Adrenal gland (tissue), 19 donors: ENCODE data around the gene IL34. TPM values are rescaled to one million over a fixed set of nuclear protein-coding genes. Genes with fewer than 3 reads are reported as not detected.

Source experiments
- DNase-seq, 7 donors: peaks; one replicate each; pipeline ENCODE4 v3.0.0-alpha.2; 2019 to 2020
- H3K27ac ChIP-seq, 5 donors: fragments of 200-600 bp; sonication (generic) in 4 of 5; 1 replicate in 3 of 5; 2 replicates in 2 of 5; pipeline versions ENCODE4 v1.5.1 to v1.8.0; 2016 to 2020; ENCODE audit warnings: mild to moderate bottlenecking in 1 of 5
- H3K27me3 ChIP-seq: fragments of 200-600 bp; 2 replicates; pipeline ENCODE4 v1.8.0; 2021
- H3K36me3 ChIP-seq, 2 donors: fragments of 200-600 bp; replicated peaks in 1 of 2; 1 replicate in 1 of 2; 2 replicates in 1 of 2; pipeline versions ENCODE4 v1.5.1 to v1.8.0; 2018 to 2022
- H3K4me1 ChIP-seq, 2 donors: fragments of 200-600 bp; replicated peaks in 1 of 2; 1 replicate in 1 of 2; 2 replicates in 1 of 2; pipeline versions ENCODE4 v1.5.1 to v1.8.0; 2018 to 2021
- H3K4me3 ChIP-seq, 4 donors: fragments of 200-600 bp; sonication (generic) in 3 of 4; one replicate each; pipeline ENCODE4 v1.5.1; 2016 to 2018
- H3K9me3 ChIP-seq, 3 donors: fragments of 200-600 bp; sonication (generic) in 1 of 3; replicated peaks in 1 of 3; 1 replicate in 2 of 3; 2 replicates in 1 of 3; pipeline versions ENCODE4 v1.5.1 to v1.8.0; 2016 to 2021
- CTCF ChIP-seq, 6 experiments: fragments of 450-650 bp in 4 of 6; fragments of 200-600 bp in 2 of 6; sonication (generic) in 1 of 6; IDR thresholded peaks; 1 replicate in 5 of 6; 2 replicates in 1 of 6; pipeline versions ENCODE4 v1.5.1 to v1.8.0; 2016 to 2021; ENCODE audit warnings: antibody characterized with exemption in 6 of 6, mild to moderate bottlenecking in 2 of 6, moderate library complexity in 1 of 6
- POLR2A ChIP-seq, 2 donors: fragments of 450-650 bp; IDR thresholded peaks; one replicate each; pipeline ENCODE4 v1.6.1; 2017; ENCODE audit warnings: antibody characterized with exemption in 2 of 2, mild to moderate bottlenecking in 2 of 2, moderate library complexity in 1 of 2
- WGBS, 4 donors: extraction: QIAGEN DNeasy Blood & Tissue Kit in 2 of 4; methylation state at CpG; one replicate each; pipeline versions ENCODE4 v1.1.5 to v1.1.7; 2013 to 2017; 5-methylcytosine and 5-hydroxymethylcytosine counted together
- intact Hi-C, 2 donors: fragments of 100-400 bp; cut with DNase I; formaldehyde crosslinking; loops; one replicate each; pipeline versions ENCODE4 v1.14.1 to v1.15.0; 2022 to 2023
- long read RNA-seq, 10 donors: library from polyadenylated mRNA in 3 of 10; unstranded in 2 of 10; stranded (forward) in 1 of 10; transcript quantifications; one replicate each; pipeline ENCODE4 v2.0.0 and lab custom pipeline, GENCODE V29; 2021 to 2026
- polyA plus RNA-seq, 3 donors: library from polyadenylated mRNA; stranded (reverse); fragments of 200-250 nt in 2 of 3; fragments of 350-450 nt in 1 of 3; fragmentation: Illumina TruSeq in 1 of 3; extraction: RNeasy Lipid Tissue Mini Kit (QIAGEN cat#74804) in 1 of 3; gene quantifications; one replicate each; pipeline ENCODE4 v1.2.3, GENCODE V29; 2013 to 2014
- total RNA-seq, 9 donors: library from RNA; depleted of rRNA in 4 of 9; stranded (reverse); fragments of >200 nt in 4 of 9; fragments of 120-200 nt in 1 of 9; fragmentation: NEBNext Ultra II Directional in 1 of 9; extraction: Animal tissue kit (Norgen Biotek cat#: 25700) in 1 of 9; gene quantifications; one replicate each; pipeline versions ENCODE4 v1.1.0 to v1.2.4, GENCODE V29; 2013 to 2023
- donor health status: healthy with polysubstance abuse.
- donor health status: Bipolar disorder and iron deficiency.
- donor health status: DM: yes; HTN: yes; CAD: no.
- donor health status: DM: no; HTN: no; CAD: no.
- donor health status: DM: no; HTN: no; CAD: no.
- donor health status: DM: yes; HTN: yes; CAD: no.

IL34 gene
- total RNA-seq (10 to 100 TPM in 8 of 9 donors, 1 to 10 TPM in 1; 1.2 to 62.9 (median 38.1) TPM), polyA plus RNA-seq (10 to 100 TPM in 2 of 3 donors, 1 to 10 TPM in 1; 3.2 to 36.5 (median 35.0) TPM)
- long read RNA-seq, donor 1, partial matches to known transcripts = 0 of 1 reads
- long read RNA-seq, donor 1, other reads (novel, unspliced or antisense) = 0 of 1 reads
- long read RNA-seq, donor 2 = 0 reads
- long read RNA-seq, donor 3 = 0 reads
- long read RNA-seq, donor 4, partial matches to known transcripts = 1 of 9 reads
- long read RNA-seq, donor 4, other reads (novel, unspliced or antisense) = 2 of 9 reads
- long read RNA-seq, donor 5, transcript IL34-201 (6 exons, 1,607 nt) = minor isoform, 5 of 57 reads
- long read RNA-seq, donor 5, transcript IL34-202 (7 exons, 1,779 nt) = major isoform, 22 of 57 reads
- long read RNA-seq, donor 5, partial matches to known transcripts = 6 of 57 reads
- long read RNA-seq, donor 5, other reads (novel, unspliced or antisense) = 24 of 57 reads
- long read RNA-seq, donor 6, transcript IL34-202 (7 exons, 1,779 nt) = major isoform, 6 of 18 reads
- long read RNA-seq, donor 6, partial matches to known transcripts = 4 of 18 reads
- long read RNA-seq, donor 6, other reads (novel, unspliced or antisense) = 6 of 18 reads
- long read RNA-seq, donor 7 = 0 reads
- long read RNA-seq, donor 8 = 0 reads
- long read RNA-seq, donor 9 = 0 reads
- long read RNA-seq, donor 10 = 0 reads

GRCh38 chr16:70646260-70647241 lies at the start of gene IL34:
IL34 (plus strand) TSS chr16:70646559; CDS start chr16:70646948, 389 bp downstream.
- 44 to 50% (median 45%) methylated on average over 14 to 39 of the region's 39 CpGs for WGBS, 4 donors
- DNase-seq = peak; percentile 44 to 80 (median 66)
- Histone ChIP-seq H3K27me3 (no peaks in the 10 kb centered on the region), H3K27ac (peak within 1 kb of the TSS in 4 of 5 donors; percentile 11 to 83 (median 50)), H3K36me3 (no peaks in the 10 kb centered on the region), H3K4me3 (peak within 1 kb of the TSS in 1 of 4 donors; percentile 12), H3K9me3 (no peaks in the 10 kb centered on the region), H3K4me1 (peaks cover 0 to 15% of the 10 kb centered on the region in 2 donors)
- intact Hi-C loops = loop anchor here in 1 of 2 donors (10.0 kb wide), 1 partner anchor 282 kb away; no protein-coding TSS in a partner anchor
- TF ChIP-seq CTCF (IDR thresholded peaks at IDR 0.05) (no peak), POLR2A (IDR thresholded peaks at IDR 0.05) (no peak)

GRCh38 chr16:70597135-70597835 lies 49.1 kb upstream of the IL34 start:
- Histone ChIP-seq H3K9me3 (no peaks in the 10 kb centered on the region), H3K4me1 (peaks cover 6 to 46% of the 10 kb centered on the region in 2 donors), H3K27ac (peak overlapping the region in 2 of 5 donors; percentile 1 to 6), H3K27me3 (no peaks in the 10 kb centered on the region), H3K36me3 (no peaks in the 10 kb centered on the region), H3K4me3 (no peak overlapping the region)
- intact Hi-C loops = no loop called here
- DNase-seq = no peak
- TF ChIP-seq CTCF (IDR thresholded peaks at IDR 0.05) (no peak), POLR2A (IDR thresholded peaks at IDR 0.05) (no peak)
- 89 to 92% (median 92%) methylated on average over 4 of the region's 4 CpGs for WGBS, 4 donors

- no peak for TF ChIP-seq CTCF (IDR thresholded peaks at IDR 0.05)
- TF ChIP-seq POLR2A (IDR thresholded peaks at IDR 0.05) = no peak
- peak in 6 of 7 donors; percentile 46 to 77 (median 57) for DNase-seq
- intact Hi-C loops = no loop called here
- Histone ChIP-seq H3K27me3 (no peaks in the 10 kb centered on the region), H3K4me3 (no peak overlapping the region), H3K9me3 (no peaks in the 10 kb centered on the region), H3K27ac (peak overlapping the region in 2 of 5 donors; percentile 20 to 71), H3K4me1 (peaks cover 3 to 39% of the 10 kb centered on the region in 2 donors), H3K36me3 (no peaks in the 10 kb centered on the region)
- 54 to 64% (median 54%) methylated on average over 6 of the region's 6 CpGs for WGBS, 4 donors
Observed at GRCh38 chr16:70598937-70599503, 47.3 kb upstream of the IL34 start.
